ENCODE data around the gene ZBTB47.

ZBTB47 gene

DNA sequence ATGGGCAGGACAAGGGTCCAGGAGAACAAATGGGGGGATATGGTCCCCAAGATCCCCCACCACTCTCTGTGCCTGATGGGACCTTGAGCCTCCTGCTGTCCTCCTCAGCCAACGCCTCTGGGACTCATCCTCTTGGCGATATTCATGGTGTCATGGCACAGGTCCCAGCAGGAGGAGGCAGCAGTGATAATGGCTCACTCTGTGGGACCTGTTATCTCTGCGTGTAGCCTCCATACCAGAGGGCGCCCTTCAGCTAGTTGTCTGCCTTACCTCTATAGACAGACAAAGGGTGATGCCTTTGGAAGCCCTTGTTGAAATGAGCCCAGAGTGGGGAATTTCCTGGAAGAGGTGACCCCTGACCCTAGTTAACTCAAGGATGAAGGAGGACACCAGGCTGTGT is 7.4 kb downstream of the ZBTB47 start:
- Mint-ChIP-seq H3K36me3 (ENCODE audit: low read depth) (no peaks in the 10 kb centered on the region), H3K27me3 (ENCODE audit: low read depth) (no peaks in the 10 kb centered on the region), H3K4me1 (peaks cover 13% of the 10 kb centered on the region), H3K4me3 (no peak overlapping the region), H3K9me3 (no peaks in the 10 kb centered on the region), H3K27ac (no peak overlapping the region)
- TF ChIP-seq, protein P1, sequence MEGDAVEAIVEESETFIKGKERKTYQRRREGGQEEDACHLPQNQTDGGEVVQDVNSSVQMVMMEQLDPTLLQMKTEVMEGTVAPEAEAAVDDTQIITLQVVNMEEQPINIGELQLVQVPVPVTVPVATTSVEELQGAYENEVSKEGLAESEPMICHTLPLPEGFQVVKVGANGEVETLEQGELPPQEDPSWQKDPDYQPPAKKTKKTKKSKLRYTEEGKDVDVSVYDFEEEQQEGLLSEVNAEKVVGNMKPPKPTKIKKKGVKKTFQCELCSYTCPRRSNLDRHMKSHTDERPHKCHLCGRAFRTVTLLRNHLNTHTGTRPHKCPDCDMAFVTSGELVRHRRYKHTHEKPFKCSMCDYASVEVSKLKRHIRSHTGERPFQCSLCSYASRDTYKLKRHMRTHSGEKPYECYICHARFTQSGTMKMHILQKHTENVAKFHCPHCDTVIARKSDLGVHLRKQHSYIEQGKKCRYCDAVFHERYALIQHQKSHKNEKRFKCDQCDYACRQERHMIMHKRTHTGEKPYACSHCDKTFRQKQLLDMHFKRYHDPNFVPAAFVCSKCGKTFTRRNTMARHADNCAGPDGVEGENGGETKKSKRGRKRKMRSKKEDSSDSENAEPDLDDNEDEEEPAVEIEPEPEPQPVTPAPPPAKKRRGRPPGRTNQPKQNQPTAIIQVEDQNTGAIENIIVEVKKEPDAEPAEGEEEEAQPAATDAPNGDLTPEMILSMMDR (IDR thresholded peaks at IDR 0.05; ENCODE audit: unreplicated experiment in 3 of 3) = no peak

DNA sequence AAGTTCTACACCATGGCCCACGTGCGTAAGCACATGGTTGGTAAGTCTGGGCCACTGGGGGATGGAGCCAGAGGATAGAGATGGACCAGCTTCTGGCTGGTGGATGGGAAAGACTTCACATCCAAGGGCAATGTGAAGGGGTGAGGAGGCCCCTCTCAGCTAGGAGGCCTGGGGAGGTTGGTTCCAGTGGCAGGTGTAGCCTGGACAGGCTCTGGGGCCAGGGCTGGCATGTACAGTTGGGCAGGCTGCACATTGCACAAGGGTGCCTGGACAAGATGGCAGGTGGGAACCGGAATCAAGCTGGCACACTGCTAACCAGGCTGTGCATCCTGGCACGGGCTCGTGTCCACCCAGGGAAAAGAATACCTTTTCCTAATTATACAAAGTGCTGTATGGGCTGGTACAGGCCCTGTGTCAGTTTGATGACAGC is 8.1 kb downstream of the ZBTB47 start:
- no peak overlapping the region for H3K27ac Mint-ChIP-seq
- peaks cover 16% of the 10 kb centered on the region for H3K4me1 Mint-ChIP-seq
- H3K36me3 Mint-ChIP-seq (ENCODE audit: low read depth) = no peaks in the 10 kb centered on the region
- TF ChIP-seq, protein P1 (IDR thresholded peaks at IDR 0.05; ENCODE audit: unreplicated experiment in 3 of 3) = no peak
- no peak overlapping the region for H3K4me3 Mint-ChIP-seq
- no peaks in the 10 kb centered on the region for H3K9me3 Mint-ChIP-seq
- no peaks in the 10 kb centered on the region for H3K27me3 Mint-ChIP-seq (ENCODE audit: low read depth)

DNA sequence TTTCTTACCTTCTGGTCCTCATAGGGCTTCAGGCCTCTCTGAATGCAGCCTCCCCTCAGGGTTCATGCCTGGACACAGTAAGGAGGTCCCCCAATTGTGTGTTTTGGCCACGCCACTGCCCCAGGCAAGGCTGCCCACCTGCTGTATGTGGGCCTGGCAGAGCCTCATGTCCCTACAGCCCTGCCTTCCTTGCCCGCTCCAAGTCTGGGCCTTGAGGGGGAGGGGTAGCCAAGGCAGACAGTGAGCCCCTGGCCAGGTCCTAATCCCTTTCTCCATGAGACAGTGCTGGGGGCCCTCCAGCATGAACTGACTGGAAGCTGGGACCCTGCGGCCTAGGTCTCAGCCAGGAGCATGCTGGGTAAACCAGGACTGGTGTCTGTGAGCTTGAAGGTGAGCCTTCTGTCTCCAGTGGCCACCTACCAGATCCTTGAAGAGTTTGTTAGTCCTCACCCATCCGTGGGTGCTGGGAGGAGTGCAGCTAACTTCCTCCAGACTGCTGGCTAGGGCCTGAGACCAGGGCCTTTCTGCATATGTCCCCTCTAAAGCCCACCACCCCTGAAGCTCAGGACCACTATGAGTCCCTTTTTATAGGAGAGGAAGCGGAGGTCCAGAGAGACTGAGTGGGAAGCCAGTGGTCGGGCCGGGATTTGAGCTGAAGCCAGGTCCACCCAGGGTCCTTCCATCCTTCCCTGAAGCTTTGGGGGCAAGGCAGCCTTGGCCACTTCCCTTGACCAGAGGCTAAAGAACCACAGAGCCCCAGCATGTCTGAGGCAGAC is 8.7 kb downstream of the ZBTB47 start:
- TF ChIP-seq, protein P1 (IDR thresholded peaks at IDR 0.05; ENCODE audit: unreplicated experiment in 3 of 3) = no peak
- H3K27ac Mint-ChIP-seq = no peak overlapping the region
- H3K9me3 Mint-ChIP-seq = no peaks in the 10 kb centered on the region
- H3K36me3 Mint-ChIP-seq (ENCODE audit: low read depth) = no peaks in the 10 kb centered on the region
- no peak overlapping the region for H3K4me3 Mint-ChIP-seq
- peaks cover 18% of the 10 kb centered on the region for H3K4me1 Mint-ChIP-seq
- no peaks in the 10 kb centered on the region for H3K27me3 Mint-ChIP-seq (ENCODE audit: low read depth)

DNA sequence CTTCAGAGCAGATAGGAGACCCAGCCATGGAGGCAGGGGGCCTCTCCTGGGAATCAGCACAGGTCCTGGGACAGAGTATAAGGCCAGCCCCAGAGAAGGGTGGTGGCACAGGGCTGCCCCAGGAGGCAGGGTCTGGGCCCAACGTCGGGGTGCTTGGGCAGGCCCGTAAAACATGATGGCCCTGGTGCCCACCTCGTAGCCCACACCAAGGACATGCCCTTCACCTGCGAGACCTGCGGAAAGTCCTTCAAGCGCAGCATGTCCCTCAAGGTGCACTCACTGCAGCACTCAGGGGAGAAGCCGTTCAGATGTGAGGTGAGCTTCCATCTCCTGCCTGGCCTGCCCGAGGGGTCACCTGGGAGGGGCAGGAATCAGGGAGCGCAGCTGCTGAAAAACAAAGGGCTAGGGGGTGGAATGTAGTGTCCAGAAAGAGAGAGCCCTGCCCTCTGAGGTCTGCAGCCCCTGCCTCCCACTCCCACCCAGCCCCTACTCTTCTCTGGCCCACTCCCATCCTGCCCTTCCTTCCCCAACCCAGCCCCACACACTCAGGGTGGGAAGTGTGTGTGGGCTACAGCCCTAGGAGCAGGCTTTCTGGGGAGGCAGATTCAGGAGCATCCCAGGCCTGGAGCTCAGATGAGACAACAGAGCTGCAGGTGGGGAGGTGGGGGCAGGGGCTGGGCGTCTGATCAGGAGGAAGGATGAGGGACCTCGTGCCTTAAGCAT is 9.5 kb downstream of the ZBTB47 start:
- H3K27ac Mint-ChIP-seq = no peak overlapping the region
- TF ChIP-seq, protein P1 (IDR thresholded peaks at IDR 0.05; ENCODE audit: unreplicated experiment in 3 of 3) = no peak
- H3K4me3 Mint-ChIP-seq = no peak overlapping the region
- peaks cover 22% of the 10 kb centered on the region for H3K4me1 Mint-ChIP-seq
- no peaks in the 10 kb centered on the region for H3K27me3 Mint-ChIP-seq (ENCODE audit: low read depth)
- no peaks in the 10 kb centered on the region for H3K36me3 Mint-ChIP-seq (ENCODE audit: low read depth)
- H3K9me3 Mint-ChIP-seq = no peaks in the 10 kb centered on the region

DNA sequence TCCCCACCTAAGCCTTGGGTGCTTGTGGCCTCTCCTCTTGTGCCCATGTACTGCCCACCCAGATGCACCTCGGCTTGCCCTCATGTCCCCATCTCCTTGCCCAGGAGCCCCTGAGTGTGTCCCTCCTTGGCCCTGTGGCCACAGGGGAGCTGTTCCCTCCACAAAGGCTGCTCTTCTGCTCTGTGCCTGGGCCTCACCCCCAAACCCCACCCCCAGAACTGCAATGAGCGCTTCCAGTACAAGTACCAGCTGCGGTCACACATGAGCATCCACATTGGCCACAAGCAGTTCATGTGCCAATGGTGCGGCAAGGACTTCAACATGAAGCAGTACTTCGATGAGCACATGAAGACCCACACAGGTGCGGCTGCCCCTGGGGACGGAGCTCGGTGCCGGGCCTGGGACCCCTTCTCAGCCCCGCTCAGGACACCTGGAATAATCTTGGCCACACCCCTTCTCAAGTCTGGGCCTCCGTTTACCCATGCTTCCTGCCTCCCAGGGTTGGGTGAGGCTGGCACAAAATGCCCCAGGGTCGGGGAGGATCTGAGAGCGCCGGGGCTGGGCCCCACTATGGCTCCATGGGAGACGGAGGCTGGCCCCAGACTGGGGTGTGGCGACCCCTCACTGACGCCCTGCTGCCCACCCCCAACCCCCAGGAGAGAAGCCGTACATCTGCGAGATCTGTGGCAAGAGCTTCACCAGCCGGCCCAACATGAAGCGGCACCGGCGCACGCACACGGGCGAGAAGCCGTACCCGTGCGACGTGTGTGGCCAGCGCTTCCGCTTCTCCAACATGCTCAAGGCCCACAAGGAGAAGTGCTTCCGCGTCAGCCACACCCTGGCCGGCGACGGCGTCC is 10.3 kb downstream of the ZBTB47 start:
- peaks cover under 1% of the 10 kb centered on the region for H3K27me3 Mint-ChIP-seq (ENCODE audit: low read depth)
- TF ChIP-seq, protein P1 (IDR thresholded peaks at IDR 0.05; ENCODE audit: unreplicated experiment in 3 of 3) = no peak
- H3K36me3 Mint-ChIP-seq (ENCODE audit: low read depth) = no peaks in the 10 kb centered on the region
- no peak overlapping the region for H3K4me3 Mint-ChIP-seq
- no peak overlapping the region for H3K27ac Mint-ChIP-seq
- no peaks in the 10 kb centered on the region for H3K9me3 Mint-ChIP-seq
- H3K4me1 Mint-ChIP-seq = peaks cover 24% of the 10 kb centered on the region
